ENCODE measurements around the gene CDK10. TPM values are rescaled to one million over a fixed set of nuclear protein-coding genes. Genes with fewer than 3 reads are reported as not detected.
"Not testable (repeated sequence)": the region's sequence is repeated elsewhere in the genome, so short reads cannot be mapped to it uniquely, and the experiment has no call there.

Gene CDK10
- total RNA-seq, 2 experiments from 2014 or later, result 58.9 to 62.8 TPM

DNA sequence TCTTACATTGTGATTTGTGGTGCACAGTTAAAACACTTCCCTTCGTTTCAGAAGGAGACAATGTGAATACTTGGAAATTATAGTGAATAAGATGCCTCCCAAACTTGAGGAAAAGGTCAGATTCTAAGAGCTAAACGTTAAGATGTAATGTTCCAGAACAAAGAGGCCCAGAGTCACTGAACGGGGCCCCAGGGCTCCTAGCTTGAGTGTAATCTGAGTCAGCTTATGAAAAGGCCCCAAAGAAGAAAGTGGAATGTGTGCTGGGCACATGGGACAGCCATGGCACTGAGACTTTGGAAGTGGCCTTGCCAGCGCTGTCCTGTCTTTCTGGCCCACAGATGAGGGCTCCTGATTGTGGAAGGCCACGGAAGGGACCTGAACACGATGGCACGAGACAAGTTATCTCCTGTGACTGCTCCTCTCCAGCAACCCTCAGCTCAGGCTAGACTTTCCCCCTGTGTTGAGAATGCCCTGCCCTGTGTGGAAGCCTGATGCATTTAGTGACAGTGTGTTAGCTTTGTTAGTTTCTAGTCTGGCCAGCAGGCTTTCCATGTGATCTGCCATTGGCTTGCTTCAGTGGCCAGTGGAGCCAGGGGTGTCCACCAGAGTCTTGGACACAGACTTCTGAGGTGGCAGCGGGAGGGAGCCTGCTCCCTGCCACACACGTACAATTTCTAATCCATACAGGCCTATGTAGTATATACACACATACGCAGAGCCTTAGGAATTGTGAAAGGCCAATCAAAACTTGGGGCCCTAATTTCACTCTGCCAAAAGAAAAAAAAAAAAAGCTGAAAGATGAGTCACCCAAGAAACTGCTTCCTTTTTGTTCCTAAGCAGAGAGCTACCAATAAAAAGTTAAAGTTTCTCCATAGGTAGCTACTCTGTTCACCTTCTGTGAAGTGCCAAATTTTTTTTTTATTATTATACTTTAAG lies 15.7 kb upstream of the CDK10 start:
- H3K9me3 Mint-ChIP-seq, result no peaks in the 10 kb centered on the region
- intact Hi-C loops (cut with DNase I, micrococcal nuclease), result no loop called here
- H3K27me3 Mint-ChIP-seq, result no peaks in the 10 kb centered on the region
- H3K4me1 Mint-ChIP-seq (ENCODE audit: low read depth), result peaks cover 6% of the 10 kb centered on the region
- no peak for DNase-seq
- Histone ChIP-seq H3K4me3 (ENCODE audit: low read length) (no peak overlapping the region), H3K27ac (ENCODE audit: low read depth in 1 of 2, low read length in 2 of 2) (no peak overlapping the region), H3K27me3 (ENCODE audit: control insufficient read depth in 1 of 2, insufficient read depth in 2 of 2, low read length in 2 of 2) (no peaks in the 10 kb centered on the region), H3K36me3 (ENCODE audit: insufficient read depth, low read length) (no peaks in the 10 kb centered on the region), H3K9me3 (ENCODE audit: control insufficient read depth in 1 of 2, insufficient read depth in 1 of 2, low read length in 2 of 2) (no peaks in the 10 kb centered on the region), H3K4me1 (ENCODE audit: insufficient read depth, low read length) (peaks cover 5% of the 10 kb centered on the region)
- no peak for ATAC-seq (ENCODE audit: poor library complexity)
- TF ChIP-seq, protein P1, sequence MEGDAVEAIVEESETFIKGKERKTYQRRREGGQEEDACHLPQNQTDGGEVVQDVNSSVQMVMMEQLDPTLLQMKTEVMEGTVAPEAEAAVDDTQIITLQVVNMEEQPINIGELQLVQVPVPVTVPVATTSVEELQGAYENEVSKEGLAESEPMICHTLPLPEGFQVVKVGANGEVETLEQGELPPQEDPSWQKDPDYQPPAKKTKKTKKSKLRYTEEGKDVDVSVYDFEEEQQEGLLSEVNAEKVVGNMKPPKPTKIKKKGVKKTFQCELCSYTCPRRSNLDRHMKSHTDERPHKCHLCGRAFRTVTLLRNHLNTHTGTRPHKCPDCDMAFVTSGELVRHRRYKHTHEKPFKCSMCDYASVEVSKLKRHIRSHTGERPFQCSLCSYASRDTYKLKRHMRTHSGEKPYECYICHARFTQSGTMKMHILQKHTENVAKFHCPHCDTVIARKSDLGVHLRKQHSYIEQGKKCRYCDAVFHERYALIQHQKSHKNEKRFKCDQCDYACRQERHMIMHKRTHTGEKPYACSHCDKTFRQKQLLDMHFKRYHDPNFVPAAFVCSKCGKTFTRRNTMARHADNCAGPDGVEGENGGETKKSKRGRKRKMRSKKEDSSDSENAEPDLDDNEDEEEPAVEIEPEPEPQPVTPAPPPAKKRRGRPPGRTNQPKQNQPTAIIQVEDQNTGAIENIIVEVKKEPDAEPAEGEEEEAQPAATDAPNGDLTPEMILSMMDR (IDR thresholded peaks at IDR 0.05), result no peak
- H3K4me3 Mint-ChIP-seq, result no peak overlapping the region
- CTCF ChIA-PET, result no interaction called here
- no peak overlapping the region for H3K27ac Mint-ChIP-seq
- POLR2A ChIA-PET, result no interaction called here
- H3K36me3 Mint-ChIP-seq (ENCODE audit: low read depth), result no peaks in the 10 kb centered on the region

DNA sequence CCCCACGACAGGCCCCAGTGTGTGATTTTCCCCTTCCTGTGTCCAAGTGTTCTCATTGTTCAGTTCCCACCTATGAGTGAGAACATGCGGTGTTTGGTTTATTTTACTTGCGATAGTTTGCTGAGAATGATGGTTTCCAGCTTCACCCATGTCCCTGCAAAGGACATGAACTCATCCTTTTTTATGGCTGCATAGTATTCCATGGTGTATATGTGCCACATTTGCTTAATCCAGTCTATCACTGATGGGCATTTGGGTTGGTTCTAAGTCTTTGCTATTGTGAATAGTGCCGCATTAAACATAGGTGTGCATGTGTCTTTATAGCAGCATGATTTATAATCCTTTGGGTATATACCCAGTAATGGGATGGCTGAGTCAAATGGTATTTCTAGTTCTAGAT lies 14.9 kb upstream of the CDK10 start:
- DNase-seq; ATAC-seq (ENCODE audit: poor library complexity); H3K4me3 Mint-ChIP-seq; POLR2A ChIA-PET; H3K36me3 ChIP-seq (ENCODE audit: insufficient read depth, low read length); H3K27ac ChIP-seq (ENCODE audit: low read depth in 1 of 2, low read length in 2 of 2); H3K9me3 ChIP-seq (ENCODE audit: control insufficient read depth in 1 of 2, insufficient read depth in 1 of 2, low read length in 2 of 2); H3K27me3 ChIP-seq (ENCODE audit: control insufficient read depth in 1 of 2, insufficient read depth in 2 of 2, low read length in 2 of 2); H3K4me1 Mint-ChIP-seq (ENCODE audit: low read depth); H3K4me3 ChIP-seq (ENCODE audit: low read length); H3K27me3 Mint-ChIP-seq; H3K9me3 Mint-ChIP-seq; intact Hi-C loops (cut with DNase I, micrococcal nuclease); H3K27ac Mint-ChIP-seq; H3K36me3 Mint-ChIP-seq (ENCODE audit: low read depth); H3K4me1 ChIP-seq (ENCODE audit: insufficient read depth, low read length); CTCF ChIA-PET: not testable (repeated sequence)

DNA sequence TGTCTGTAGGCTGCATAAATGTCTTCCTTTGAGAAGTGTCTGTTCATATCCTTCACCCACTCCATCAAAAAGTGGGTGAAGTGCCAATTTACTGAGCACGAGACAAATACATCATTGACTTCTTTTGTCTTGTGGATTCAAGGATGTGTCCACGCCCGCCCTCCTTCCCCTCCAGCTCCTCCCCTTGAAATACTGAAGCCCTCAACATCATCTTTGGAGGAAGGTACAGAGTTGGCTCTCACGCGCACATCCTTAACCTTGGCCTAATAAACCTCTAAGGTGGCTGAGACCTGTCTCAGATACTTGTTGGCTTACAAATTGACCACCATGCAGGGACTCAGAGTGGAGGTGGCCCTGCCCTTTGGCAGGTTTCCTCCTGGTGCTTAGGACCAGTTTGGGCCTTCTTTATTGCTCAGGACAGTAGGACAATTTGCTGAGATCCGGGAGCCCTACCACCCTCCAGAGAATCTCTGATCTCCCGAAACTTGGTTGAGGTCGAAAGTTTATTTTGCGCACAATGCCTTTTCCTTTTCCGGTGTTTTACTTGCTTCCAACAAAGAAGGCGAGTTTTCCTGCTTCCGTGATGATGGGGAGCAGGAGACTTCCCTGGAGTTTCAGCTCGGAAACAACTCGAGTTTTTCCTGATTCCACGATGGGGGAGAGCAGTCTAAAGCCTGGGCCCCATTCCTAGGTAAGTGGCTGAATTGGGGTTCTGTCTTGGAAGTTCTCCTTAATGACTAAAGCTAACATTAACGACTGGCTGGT lies 14.1 kb upstream of the CDK10 start:
- intact Hi-C loops (cut with DNase I, micrococcal nuclease), result no loop called here
- no peak for ATAC-seq (ENCODE audit: poor library complexity)
- no peaks in the 10 kb centered on the region for H3K36me3 Mint-ChIP-seq (ENCODE audit: low read depth)
- H3K9me3 ChIP-seq (ENCODE audit: control insufficient read depth in 1 of 2, insufficient read depth in 1 of 2, low read length in 2 of 2), result peaks cover 0 to 2% of the 10 kb centered on the region in 2 experiments
- TF ChIP-seq, protein P1 (IDR thresholded peaks at IDR 0.05), result no peak
- H3K27ac Mint-ChIP-seq, result no peak overlapping the region
- no peaks in the 10 kb centered on the region for H3K9me3 Mint-ChIP-seq
- ChIA-PET POLR2A (no interaction called here), CTCF (no interaction called here)
- no peaks in the 10 kb centered on the region for H3K36me3 ChIP-seq (ENCODE audit: insufficient read depth, low read length)
- H3K4me3 Mint-ChIP-seq, result no peak overlapping the region
- peaks cover 5% of the 10 kb centered on the region for H3K4me1 ChIP-seq (ENCODE audit: insufficient read depth, low read length)
- H3K4me1 Mint-ChIP-seq (ENCODE audit: low read depth), result peaks cover 6% of the 10 kb centered on the region
- H3K27me3 ChIP-seq (ENCODE audit: control insufficient read depth in 1 of 2, insufficient read depth in 2 of 2, low read length in 2 of 2), result no peaks in the 10 kb centered on the region
- H3K27me3 Mint-ChIP-seq, result no peaks in the 10 kb centered on the region
- no peak for DNase-seq
- no peak overlapping the region for H3K4me3 ChIP-seq (ENCODE audit: low read length)
- no peak overlapping the region for H3K27ac ChIP-seq (ENCODE audit: low read depth in 1 of 2, low read length in 2 of 2)

Measured in CD4-positive, alpha-beta T cell (primary cell).